ENCODE measurements around the gene SLC38A8. TPM values are rescaled to one million over a fixed set of nuclear protein-coding genes. Genes with fewer than 3 reads are reported as not detected.

SLC38A8 gene
- total RNA-seq, 1 donor, result not detected

DNA sequence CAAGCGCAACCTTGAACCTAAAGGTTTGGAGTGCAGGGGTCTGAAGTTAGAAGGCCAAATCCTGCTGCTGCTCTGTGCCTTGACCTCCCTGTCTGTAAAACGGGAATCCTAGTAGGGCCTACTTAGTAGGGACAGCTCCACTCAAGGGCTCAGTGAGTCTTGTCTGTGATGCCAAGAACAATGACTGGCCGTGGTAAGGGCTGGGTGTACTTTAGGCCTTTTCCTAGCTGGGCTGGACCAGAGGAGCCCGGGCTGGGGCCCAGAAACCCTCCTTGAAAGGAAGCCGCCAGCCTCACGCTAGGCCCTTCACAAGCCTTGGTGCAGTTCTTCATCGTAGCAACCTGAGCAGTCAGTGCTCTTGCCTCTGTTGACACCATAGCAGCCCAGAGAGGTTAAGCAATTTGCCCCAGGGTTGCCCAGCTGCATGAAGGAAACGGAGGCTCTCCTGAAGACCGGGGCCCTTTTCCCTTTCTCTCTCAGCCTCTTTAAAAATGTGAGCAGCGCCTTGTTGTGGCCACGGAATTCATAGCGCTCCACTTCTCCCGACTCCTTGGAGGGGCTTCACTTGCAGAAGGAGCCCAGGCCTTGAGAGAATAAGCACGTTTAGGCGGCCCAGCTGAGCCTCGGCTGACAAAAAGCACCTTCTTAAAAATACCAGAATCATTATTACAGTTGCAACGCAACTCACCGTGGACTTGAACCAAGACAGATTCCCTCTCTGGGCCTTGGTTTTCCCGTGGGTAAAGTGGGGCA is 70.2 kb downstream of the SLC38A8 start:
- Histone ChIP-seq H3K79me2 (ENCODE audit: insufficient read depth, low read length) (no peaks in the 10 kb centered on the region), H3K4me2 (ENCODE audit: insufficient read depth, low read length) (no peak overlapping the region), H4K20me1 (ENCODE audit: insufficient read depth, low read length) (no peaks in the 10 kb centered on the region), H3K36me3 (ENCODE audit: insufficient read depth, low read length) (no peaks in the 10 kb centered on the region), H3K4me3 (ENCODE audit: insufficient read depth, low read length) (no peak overlapping the region), H2AFZ (ENCODE audit: low read length) (no peak overlapping the region), H3K27me3 (ENCODE audit: insufficient read depth, low read length) (peaks cover 9% of the 10 kb centered on the region), H3K9me3 (ENCODE audit: low read depth, low read length) (no peaks in the 10 kb centered on the region), H3K27ac (ENCODE audit: low read depth, low read length) (no peak overlapping the region), H3K4me1 (ENCODE audit: insufficient read depth, low read length) (no peaks in the 10 kb centered on the region)
- DNase-seq (ENCODE audit: insufficient read length, low spot score, missing footprints), result peak; percentile 85
- TF ChIP-seq, protein P1, sequence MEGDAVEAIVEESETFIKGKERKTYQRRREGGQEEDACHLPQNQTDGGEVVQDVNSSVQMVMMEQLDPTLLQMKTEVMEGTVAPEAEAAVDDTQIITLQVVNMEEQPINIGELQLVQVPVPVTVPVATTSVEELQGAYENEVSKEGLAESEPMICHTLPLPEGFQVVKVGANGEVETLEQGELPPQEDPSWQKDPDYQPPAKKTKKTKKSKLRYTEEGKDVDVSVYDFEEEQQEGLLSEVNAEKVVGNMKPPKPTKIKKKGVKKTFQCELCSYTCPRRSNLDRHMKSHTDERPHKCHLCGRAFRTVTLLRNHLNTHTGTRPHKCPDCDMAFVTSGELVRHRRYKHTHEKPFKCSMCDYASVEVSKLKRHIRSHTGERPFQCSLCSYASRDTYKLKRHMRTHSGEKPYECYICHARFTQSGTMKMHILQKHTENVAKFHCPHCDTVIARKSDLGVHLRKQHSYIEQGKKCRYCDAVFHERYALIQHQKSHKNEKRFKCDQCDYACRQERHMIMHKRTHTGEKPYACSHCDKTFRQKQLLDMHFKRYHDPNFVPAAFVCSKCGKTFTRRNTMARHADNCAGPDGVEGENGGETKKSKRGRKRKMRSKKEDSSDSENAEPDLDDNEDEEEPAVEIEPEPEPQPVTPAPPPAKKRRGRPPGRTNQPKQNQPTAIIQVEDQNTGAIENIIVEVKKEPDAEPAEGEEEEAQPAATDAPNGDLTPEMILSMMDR (IDR thresholded peaks at IDR 0.05; ENCODE audit: extremely low read depth, low read depth, low read length), result no peak

DNA sequence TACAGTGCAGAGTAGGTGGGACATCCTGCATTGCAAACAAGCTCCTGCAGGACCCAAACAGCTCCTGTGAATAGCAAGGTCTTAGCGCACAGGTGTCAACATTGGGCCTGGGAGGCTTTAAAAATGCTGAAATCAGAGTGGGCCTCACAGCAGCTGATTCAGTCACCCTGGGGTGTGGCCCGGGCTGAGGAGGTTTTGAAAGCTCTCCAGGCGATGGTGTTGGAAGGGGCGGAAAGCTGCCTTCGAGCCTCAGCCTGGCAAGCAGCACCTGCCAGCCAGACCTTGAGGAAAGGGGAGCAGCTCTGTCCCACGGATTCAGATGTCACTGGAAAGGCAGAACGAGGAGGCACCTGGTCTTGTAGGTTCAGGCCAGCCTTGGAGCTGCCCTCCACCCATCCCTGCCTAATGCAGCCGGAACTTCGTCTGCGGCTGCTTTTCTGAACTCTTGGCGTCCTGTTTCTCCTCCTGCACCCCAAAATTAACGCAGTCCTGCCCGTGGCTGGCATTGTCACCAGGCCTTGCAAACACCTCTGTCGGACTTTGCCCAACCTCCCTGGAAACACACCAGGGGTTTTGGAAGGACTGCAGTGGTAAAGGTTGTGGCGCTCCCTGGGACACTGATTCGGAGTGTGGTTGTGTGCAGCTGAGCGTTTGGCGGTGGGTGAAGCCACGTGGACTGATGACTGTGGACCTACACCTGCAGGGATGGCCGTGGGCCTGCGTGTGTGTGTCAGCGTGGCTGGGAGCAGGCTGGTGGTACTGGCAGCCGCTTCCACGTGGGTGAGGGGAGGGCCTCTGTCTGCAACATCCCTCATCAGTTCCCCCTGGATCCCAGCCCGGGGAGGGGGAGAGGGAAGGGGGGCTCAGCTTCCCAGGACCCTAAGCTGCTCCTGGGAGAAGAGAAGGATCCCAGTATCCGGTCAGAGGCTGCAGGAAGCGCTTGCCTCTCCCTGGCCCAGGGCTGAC is 71.1 kb downstream of the SLC38A8 start:
- Histone ChIP-seq H3K36me3 (ENCODE audit: insufficient read depth, low read length) (no peaks in the 10 kb centered on the region), H3K27ac (ENCODE audit: low read depth, low read length) (no peak overlapping the region), H3K79me2 (ENCODE audit: insufficient read depth, low read length) (no peaks in the 10 kb centered on the region), H3K4me1 (ENCODE audit: insufficient read depth, low read length) (no peaks in the 10 kb centered on the region), H3K4me2 (ENCODE audit: insufficient read depth, low read length) (no peak overlapping the region), H3K4me3 (ENCODE audit: insufficient read depth, low read length) (no peak overlapping the region), H3K9me3 (ENCODE audit: low read depth, low read length) (no peaks in the 10 kb centered on the region), H3K27me3 (ENCODE audit: insufficient read depth, low read length) (peaks cover 7% of the 10 kb centered on the region), H4K20me1 (ENCODE audit: insufficient read depth, low read length) (no peaks in the 10 kb centered on the region), H2AFZ (ENCODE audit: low read length) (no peak overlapping the region)
- TF ChIP-seq, protein P1 (IDR thresholded peaks at IDR 0.05; ENCODE audit: extremely low read depth, low read depth, low read length), result no peak
- peak; percentile 87 for DNase-seq (ENCODE audit: insufficient read length, low spot score, missing footprints)

DNA sequence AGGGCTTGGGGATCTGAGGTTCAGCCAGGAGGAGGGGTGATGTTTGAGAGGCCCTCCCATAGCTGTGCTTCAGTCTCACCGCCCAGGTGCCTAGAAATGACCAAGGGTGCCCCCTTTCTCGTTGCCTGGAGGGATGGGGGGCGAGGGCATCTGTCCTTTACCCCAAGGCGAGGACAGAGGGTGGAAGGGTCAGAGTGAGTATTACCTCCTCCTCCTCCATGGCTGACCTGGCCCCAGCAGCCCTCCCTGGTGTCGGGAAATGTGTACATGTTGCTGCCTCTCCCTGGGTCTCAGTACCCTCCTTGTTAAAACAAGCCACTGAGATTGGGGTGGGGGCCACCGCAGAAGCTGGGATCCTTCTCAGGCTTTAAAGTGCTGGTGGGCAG is 72.2 kb downstream of the SLC38A8 start:
- Histone ChIP-seq H3K9me3 (ENCODE audit: low read depth, low read length) (no peaks in the 10 kb centered on the region), H2AFZ (ENCODE audit: low read length) (no peak overlapping the region), H4K20me1 (ENCODE audit: insufficient read depth, low read length) (no peaks in the 10 kb centered on the region), H3K36me3 (ENCODE audit: insufficient read depth, low read length) (no peaks in the 10 kb centered on the region), H3K4me2 (ENCODE audit: insufficient read depth, low read length) (no peak overlapping the region), H3K79me2 (ENCODE audit: insufficient read depth, low read length) (no peaks in the 10 kb centered on the region), H3K4me1 (ENCODE audit: insufficient read depth, low read length) (no peaks in the 10 kb centered on the region), H3K27ac (ENCODE audit: low read depth, low read length) (no peak overlapping the region), H3K4me3 (ENCODE audit: insufficient read depth, low read length) (no peak overlapping the region), H3K27me3 (ENCODE audit: insufficient read depth, low read length) (peaks cover 6% of the 10 kb centered on the region)
- DNase-seq (ENCODE audit: insufficient read length, low spot score, missing footprints), result peak; percentile 74
- TF ChIP-seq, protein P1 (IDR thresholded peaks at IDR 0.05; ENCODE audit: extremely low read depth, low read depth, low read length), result no peak

All from osteoblast (primary cell).